HG03045 (cell line): Measurements from ENCODE around the gene CDK5RAP3.
"Not testable (repeated sequence)": the region's sequence is repeated elsewhere in the genome, so short reads cannot be mapped to it uniquely, and the experiment has no call there.

Experiments used
- ATAC-seq: cut with Tn5 transposase; IDR thresholded peaks from one replicate; pipeline ENCODE4 v1.9.1; 2021; ENCODE audit warnings: mild to moderate bottlenecking, moderate library complexity; ENCODE audit not compliant: unreplicated experiment

CDK5RAP3 gene

GRCh38 chr17:47996201-47996600 lies 25.3 kb downstream of the CDK5RAP3 start:
- no peak for ATAC-seq

DNA sequence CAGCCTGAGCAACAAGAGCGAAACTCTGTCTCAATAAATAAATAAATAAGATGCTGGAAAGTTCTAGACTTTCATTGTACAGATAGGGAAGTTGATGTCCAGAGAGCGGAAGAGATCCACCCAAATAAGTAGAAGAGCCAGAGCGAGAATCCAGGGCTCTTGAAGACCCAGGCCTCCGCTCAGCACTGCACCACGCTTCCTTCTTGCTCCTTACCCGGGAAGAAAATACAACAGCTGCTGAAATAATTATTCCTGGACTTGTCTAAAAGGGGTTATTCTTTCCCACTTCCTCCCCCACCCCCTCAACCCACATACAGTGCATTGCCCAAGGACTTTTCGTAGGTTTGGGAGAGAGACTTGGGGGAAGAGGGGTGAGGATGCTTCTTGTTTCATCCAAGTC lies 26.7 kb downstream of the CDK5RAP3 start:
- ATAC-seq = no peak

DNA sequence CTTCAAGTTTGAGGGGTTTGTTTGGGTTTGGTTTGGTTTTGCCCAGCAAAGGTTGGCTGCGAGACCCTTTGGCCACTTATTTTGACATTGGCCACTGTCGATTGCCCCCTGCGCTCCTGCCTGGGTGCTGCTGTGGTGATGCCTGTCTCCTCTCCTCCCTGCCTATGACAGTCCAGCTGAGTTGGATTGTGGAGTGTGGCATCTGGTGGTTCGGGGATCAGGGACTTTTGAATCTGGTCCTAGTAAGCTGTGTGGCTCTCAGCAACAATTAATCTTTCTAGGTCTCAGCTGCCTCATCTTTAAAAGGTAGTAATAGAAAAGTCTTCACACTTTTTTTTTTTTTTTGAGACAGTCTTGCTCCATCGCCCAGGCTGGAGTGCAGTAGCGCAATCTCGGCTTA lies 27.1 kb downstream of the CDK5RAP3 start:
- no peak for ATAC-seq

- ATAC-seq = no peak
These were observed 28.7 kb downstream of the CDK5RAP3 start for GRCh38 chr17:47999582-47999981.

DNA sequence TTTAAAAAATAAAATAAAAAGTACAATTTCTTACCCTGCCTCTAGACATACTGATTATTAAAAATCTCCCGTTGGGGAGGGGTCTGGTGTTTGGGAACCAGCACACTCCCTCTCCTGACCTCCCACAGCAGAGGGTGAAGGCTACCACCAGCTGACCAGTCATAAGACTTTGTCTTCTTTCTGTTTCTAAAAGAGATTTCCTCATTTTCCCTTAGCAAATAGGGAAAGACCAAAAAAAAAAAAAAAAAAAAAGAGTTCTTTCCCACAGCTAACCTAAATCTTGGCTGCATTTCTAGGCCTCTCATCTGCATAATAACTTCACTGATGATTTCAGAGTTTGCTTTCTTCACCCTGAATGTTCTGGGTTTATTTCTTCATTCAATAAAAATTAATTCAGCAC lies 30.3 kb downstream of the CDK5RAP3 start:
- no peak for ATAC-seq

- not testable (repeated sequence) for ATAC-seq
These were observed 30.7 kb downstream of the CDK5RAP3 start for GRCh38 chr17:48001657-48002056.

- ATAC-seq = no peak
These were observed 31.5 kb downstream of the CDK5RAP3 start for GRCh38 chr17:48002266-48002915.

DNA sequence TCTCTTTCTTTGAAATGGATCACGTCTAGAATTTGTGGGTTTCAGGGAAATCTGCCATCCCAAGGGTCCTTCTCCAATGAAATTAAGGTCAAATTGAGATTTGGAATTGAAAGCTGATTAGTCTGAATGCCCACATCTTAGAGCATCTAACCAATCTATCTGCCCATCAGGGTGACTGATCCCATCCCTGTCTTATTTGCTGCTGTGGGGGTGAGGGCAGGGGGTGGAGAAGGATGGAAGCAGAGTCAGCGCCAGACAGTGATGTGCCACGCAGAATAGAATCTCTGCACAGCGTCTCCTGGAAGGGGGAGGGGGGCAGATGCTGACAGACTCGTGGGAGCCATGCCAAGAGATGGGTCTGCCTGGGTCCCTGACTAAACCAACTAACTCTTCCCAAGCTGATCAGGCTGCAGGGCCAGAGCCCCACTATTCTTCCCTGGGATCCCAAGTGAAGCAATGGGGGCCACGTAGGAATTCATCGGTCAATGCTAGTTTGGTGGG lies 32.1 kb downstream of the CDK5RAP3 start:
- ATAC-seq = no peak

DNA sequence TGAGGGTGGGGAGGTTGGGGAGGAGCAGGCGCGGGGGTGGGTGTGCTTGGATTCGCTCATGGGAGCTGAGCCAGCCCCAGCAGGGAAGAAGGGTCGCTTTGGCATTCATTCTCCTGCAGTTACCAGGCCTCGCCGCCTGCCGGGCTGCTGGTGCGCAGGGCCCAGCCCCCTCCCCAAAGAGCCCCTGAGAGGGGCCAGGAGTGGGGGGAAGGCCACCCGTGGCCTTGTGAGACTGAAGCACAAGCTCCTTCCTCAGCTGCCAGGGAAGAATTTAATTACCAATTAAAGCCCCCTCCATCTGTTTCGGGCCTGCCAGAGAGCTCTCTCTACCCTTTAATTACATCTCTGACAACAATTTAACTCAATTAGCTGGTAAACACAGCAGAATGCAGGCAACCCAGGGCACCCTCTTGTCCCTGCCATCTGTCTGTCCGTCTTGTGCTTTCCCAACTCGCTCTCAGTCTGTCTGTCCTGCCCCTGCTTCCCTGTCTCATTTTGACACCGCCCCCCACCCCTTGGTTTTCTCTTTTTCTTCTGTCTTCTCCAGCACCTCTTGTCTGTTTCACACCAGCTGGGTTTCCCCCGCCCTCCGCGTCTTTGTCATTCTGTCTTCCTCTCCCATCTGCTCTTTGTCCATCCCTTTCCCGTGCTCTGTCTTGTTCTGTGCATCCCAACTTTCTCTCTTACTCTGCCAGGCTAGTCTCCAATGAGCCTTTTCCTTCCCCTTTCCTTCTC lies 32.7 kb downstream of the CDK5RAP3 start:
- ATAC-seq = no peak

GRCh38 chr17:48004983-48005382 lies 34.1 kb downstream of the CDK5RAP3 start:
- ATAC-seq = no peak

GRCh38 chr17:48006936-48007709 lies 36.2 kb downstream of the CDK5RAP3 start:
- no peak for ATAC-seq

DNA sequence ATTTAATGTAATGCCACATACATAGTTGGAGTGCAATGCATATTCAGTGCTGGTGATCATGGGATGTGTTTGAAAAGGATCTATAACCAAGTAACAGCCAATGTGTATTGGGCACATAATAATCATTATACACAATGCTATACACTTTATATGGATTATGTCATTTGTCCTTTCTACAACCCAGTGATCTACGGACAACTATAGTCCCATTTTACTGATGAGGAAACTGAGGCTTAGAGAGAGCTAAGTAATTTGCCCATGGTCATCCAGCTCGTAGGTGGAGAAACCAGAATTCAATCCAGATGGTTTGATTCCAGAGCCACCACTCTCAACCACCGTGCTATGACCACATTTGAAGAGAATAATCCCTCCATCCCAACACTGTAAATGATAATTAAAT lies 39.3 kb downstream of the CDK5RAP3 start:
- ATAC-seq = no peak

DNA sequence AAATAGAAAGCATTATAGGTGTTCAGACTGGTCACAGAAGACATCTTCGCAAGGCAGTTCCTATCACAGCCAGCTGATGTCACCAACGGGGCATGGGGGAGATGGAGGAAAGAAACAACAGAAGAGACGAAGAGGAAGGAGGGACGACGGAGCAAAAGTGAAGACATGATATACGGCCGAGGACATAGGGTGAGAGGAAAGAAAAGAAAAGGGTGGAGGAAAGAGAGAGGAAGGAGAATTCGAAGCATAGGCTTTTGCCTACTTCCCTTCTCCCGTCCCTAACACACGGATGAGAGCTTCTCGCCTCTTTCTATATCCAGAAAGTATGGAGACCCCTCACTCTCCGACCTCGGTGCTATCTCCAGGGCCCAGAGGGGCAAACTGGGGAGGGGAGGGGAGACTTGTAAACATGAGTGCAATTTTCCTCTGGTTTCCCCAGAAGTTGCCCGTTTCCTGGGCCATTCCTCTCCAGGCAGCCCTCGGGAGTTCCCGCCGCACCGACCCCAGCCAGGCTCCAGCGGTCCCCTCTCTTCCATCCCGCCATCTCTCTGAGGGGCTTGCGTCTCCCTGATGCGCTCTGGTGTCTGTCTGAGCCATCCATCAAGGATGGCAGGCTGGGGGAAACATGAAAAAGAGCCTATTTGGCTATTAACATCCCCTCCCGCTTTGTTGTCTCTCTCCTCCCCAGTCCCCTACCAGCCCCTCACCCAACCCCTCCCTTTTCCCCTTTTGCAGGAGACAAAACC lies 40.7 kb downstream of the CDK5RAP3 start:
- ATAC-seq = no peak

DNA sequence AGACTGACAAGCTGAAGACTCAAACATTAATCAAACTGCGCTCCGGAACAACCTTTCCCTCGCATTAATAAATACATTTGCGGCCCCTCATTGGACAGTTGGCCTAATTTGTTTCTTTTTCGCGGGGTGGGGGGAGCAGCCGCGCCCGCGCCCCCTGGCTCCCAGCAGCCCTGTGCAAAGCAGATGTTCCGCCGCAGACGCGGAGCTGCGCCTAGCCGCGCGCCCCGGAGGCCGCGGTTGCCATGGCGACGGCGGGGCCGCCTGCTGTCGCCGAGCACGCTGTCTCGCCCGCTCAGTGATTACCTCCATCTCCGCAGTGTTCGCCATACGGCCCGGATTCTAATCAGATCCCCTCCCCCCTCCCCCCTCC lies 41.2 kb downstream of the CDK5RAP3 start:
- ATAC-seq = peak; percentile 50

DNA sequence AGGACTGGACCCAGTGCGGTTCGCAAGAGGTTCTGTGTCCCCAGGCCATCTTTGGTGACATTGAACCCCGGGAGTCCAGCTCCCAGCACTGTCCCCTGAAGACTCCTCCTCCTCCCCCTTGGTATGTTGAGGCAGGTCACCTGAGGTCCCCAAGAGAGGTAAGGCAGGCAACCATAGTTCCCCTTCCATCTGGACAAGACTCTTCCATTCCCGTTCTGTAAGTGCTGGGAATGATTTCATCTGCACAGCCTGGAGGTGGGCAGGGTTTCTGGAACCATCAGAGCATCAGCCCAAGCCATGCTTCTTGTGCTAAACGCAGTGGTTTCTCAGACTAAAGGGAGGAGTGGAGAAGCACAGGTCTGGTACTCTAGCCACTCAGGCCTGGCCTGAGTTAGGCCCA lies 41.7 kb downstream of the CDK5RAP3 start:
- no peak for ATAC-seq

GRCh38 chr17:48013876-48014594 lies 43.1 kb downstream of the CDK5RAP3 start:
- no peak for ATAC-seq

DNA sequence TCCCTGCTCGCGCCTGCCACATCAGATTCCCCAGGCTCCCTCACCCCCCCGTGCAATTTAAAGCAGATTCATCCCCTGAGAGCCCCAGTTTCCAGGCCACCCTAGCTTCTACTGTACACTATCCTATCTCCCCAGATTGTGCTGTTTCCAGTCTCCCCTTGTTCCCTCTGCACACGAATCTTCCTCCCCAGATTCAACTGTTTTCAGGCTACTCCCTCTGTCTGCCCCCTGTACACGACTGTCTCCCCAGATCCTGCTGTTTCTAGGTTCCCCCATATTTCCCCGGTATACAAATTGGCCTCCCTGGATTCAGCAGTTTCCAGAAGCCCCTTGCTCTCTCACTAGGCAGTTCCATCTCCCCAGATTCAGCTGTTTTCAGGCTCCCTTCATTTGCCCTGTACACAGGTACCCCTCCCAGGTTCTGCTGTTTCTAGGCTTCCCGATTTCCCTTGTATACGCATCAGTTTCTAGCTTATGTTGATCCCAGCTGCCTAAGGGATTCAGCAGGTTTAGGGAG lies 43.7 kb downstream of the CDK5RAP3 start:
- ATAC-seq = no peak

DNA sequence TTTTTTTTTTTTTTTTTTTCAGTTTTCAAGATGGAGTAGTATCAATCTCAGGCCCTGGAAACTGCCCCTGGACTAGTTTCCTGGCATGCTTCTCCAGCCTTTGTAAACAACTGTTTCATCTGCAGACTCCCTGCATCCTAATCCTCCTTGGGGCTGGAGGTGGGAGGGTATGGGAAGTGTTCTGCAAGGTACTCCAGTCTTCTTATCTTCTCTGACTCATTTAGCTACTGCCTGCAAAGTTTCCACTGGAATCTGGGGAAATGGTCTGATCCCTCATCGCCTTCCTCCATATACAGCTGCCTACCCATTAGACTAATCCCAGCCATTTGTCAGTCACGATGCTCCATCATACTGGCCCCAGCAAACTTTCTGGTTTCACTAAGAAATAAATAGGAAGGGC lies 45.2 kb downstream of the CDK5RAP3 start:
- no peak for ATAC-seq

- not testable (repeated sequence) for ATAC-seq
These were observed 46.9 kb downstream of the CDK5RAP3 start for GRCh38 chr17:48017817-48018158.

GRCh38 chr17:48021934-48022333 lies 51.0 kb downstream of the CDK5RAP3 start:
- no peak for ATAC-seq
